ENCODE results near the gene ARGLU1. TPM values are rescaled to one million over a fixed set of nuclear protein-coding genes. Genes with fewer than 3 reads are reported as not detected.

ARGLU1 gene
- total RNA-seq, 3 donors from 2014 or later, result 122 to 181 (median 136) TPM

GRCh38 chr13:106498158-106498557, 69.8 kb downstream of the ARGLU1 start:
- DNase-seq (ENCODE audit: low spot score in 2 of 2), result no peak
- TF ChIP-seq CTCF (IDR thresholded peaks at IDR 0.05), result no peak
- no peak for TF ChIP-seq POLR2AphosphoS5 (IDR thresholded peaks at IDR 0.05)
- no peak for TF ChIP-seq POLR2A (IDR thresholded peaks at IDR 0.05)
- no peaks in the 10 kb centered on the region for H3K36me3 ChIP-seq
- H3K9me3 ChIP-seq, result no peaks in the 10 kb centered on the region
- H3K4me1 ChIP-seq, result no peaks in the 10 kb centered on the region
- H3K27ac ChIP-seq, result no peak overlapping the region
- H3K4me3 ChIP-seq, result no peak overlapping the region
- H3K27me3 ChIP-seq, result no peaks in the 10 kb centered on the region
- intact Hi-C loops (cut with DNase I; ENCODE audit: low total_unique reads), result no loop called here

DNA sequence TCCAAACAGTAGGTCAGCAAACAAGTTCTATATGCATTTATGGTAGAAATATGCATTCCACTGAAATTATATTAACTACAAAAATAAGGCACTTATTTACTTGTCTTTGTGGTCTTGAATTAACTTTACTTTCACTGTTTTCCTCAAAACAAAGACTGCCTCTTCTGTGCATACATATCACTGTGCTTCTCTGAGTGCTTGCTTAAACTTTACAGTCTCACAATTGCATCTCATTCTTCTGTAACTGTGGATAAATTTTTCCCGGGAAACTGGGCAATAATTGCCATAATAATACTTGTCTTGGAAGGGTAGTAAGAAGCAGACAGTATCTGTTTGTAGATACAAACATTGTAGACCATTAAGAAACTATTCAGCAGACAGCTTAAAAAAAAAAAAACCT, 70.9 kb downstream of the ARGLU1 start:
- DNase-seq (ENCODE audit: low spot score in 2 of 2), result no peak
- no peaks in the 10 kb centered on the region for H3K36me3 ChIP-seq
- peak overlapping the region; percentile 30 to 68 for H3K27ac ChIP-seq
- no peak for TF ChIP-seq POLR2A (IDR thresholded peaks at IDR 0.05)
- TF ChIP-seq CTCF (IDR thresholded peaks at IDR 0.05), result no peak
- TF ChIP-seq POLR2AphosphoS5 (IDR thresholded peaks at IDR 0.05), result no peak
- H3K27me3 ChIP-seq, result no peaks in the 10 kb centered on the region
- no peak overlapping the region for H3K4me3 ChIP-seq
- intact Hi-C loops (cut with DNase I; ENCODE audit: low total_unique reads), result no loop called here
- H3K9me3 ChIP-seq, result no peaks in the 10 kb centered on the region
- H3K4me1 ChIP-seq, result no peaks in the 10 kb centered on the region

DNA sequence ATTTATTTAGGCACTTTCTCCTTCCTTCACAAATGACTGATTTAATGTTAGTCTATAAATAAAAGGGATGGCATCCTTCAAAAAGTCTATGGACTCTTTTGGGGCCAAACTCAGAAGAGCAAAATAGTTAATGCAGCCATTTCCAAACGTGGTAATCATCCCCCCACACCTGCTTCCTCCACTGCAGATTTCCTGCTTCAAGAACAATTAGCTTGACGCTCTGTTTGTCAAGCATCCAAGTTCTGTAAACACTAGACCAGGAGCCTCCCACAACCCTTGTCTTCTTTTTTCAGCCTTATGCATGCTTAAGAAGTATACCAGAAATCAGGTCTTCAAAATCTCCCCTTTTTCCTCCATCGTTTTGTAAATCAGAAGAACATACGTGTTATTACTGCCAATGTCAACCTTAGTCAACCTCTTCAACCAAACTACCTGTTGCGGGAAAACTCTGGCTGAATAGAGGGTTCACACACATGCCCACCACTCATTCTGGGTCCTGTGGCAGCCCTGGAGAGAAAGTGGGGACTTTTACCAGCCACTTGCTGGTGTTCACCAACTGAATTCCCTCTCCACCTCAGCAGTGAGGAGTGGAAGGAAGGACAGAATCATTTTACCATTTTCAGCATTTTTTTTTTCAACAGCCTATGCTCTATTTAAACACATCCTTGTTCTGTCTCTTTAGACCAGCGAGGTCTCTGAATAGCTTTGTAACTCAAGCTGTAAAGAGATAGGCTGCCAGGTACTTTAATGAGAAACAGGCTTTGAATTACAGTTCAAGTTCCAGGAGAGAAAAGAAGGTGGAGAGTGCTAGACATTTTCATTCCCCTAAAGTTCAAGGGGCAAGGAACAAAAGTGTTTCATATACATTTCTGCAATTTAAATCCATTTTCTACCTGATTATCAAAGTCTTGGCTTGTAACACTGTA, 71.6 kb downstream of the ARGLU1 start:
- TF ChIP-seq POLR2A (IDR thresholded peaks at IDR 0.05), result no peak
- TF ChIP-seq POLR2AphosphoS5 (IDR thresholded peaks at IDR 0.05), result peak in 1 of 3 donors; percentile 30
- no peak overlapping the region for H3K4me3 ChIP-seq
- DNase-seq (ENCODE audit: low spot score in 2 of 2), result no peak
- intact Hi-C loops (cut with DNase I; ENCODE audit: low total_unique reads), result no loop called here
- no peaks in the 10 kb centered on the region for H3K36me3 ChIP-seq
- H3K9me3 ChIP-seq, result no peaks in the 10 kb centered on the region
- no peaks in the 10 kb centered on the region for H3K27me3 ChIP-seq
- H3K4me1 ChIP-seq, result no peaks in the 10 kb centered on the region
- peak overlapping the region; percentile 30 to 68 for H3K27ac ChIP-seq

DNA sequence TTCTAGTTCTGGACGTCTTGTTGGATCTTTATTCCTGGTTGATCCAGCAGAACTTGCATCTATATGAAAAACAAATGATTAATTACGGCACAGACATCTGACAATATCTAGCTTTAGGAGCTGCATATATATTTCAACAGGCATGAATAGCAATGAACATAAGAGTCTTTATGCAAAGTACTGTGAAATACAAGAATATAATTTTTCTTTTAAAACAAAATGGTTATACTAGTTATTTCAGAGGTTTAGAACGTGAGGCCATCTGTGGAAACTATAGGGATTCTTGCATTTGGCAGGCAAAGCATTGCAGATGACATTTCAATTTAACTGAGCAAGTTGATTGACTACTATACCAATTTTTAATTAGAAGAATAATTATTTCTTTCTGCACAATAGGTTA, 73.0 kb downstream of the ARGLU1 start:
- H3K4me1 ChIP-seq, result no peaks in the 10 kb centered on the region
- no peaks in the 10 kb centered on the region for H3K36me3 ChIP-seq
- H3K27me3 ChIP-seq, result no peaks in the 10 kb centered on the region
- no peak overlapping the region for H3K4me3 ChIP-seq
- H3K9me3 ChIP-seq, result no peaks in the 10 kb centered on the region
- no peak for DNase-seq (ENCODE audit: low spot score in 2 of 2)
- no peak overlapping the region for H3K27ac ChIP-seq
- intact Hi-C loops (cut with DNase I; ENCODE audit: low total_unique reads), result no loop called here
- TF ChIP-seq CTCF (IDR thresholded peaks at IDR 0.05) (no peak), POLR2A (IDR thresholded peaks at IDR 0.05) (no peak), POLR2AphosphoS5 (IDR thresholded peaks at IDR 0.05) (no peak)

- no peaks in the 10 kb centered on the region for H3K9me3 ChIP-seq
- H3K27ac ChIP-seq, result no peak overlapping the region
- H3K27me3 ChIP-seq, result no peaks in the 10 kb centered on the region
- no peaks in the 10 kb centered on the region for H3K36me3 ChIP-seq
- intact Hi-C loops (cut with DNase I; ENCODE audit: low total_unique reads), result no loop called here
- no peak for DNase-seq (ENCODE audit: low spot score in 2 of 2)
- no peak overlapping the region for H3K4me3 ChIP-seq
- H3K4me1 ChIP-seq, result no peaks in the 10 kb centered on the region
- no peak for TF ChIP-seq POLR2A (IDR thresholded peaks at IDR 0.05)
- no peak for TF ChIP-seq CTCF (IDR thresholded peaks at IDR 0.05)
- TF ChIP-seq POLR2AphosphoS5 (IDR thresholded peaks at IDR 0.05), result no peak
Measured at GRCh38 chr13:106494506-106494905, 73.4 kb downstream of the ARGLU1 start.

All from breast epithelium (tissue), 4 donors.